H54 (cell line): ENCODE results near the gene TBL3.

ENCODE experiments used
- DNase-seq: peaks from one replicate; pipeline ENCODE4 v3.0.0; 2011; ENCODE audit warnings: low spot score, mixed read lengths; ENCODE audit not compliant: insufficient read length
- FAIRE-seq: peaks from 3 replicates; lab custom pipeline; 2011; peaks lifted over from hg19 to GRCh38; lab: Jason Lieb, UNC
- POLR2A ChIP-seq: IDR thresholded peaks from 2 replicates; pipeline ENCODE4 v1.6.1; 2011; ENCODE audit warnings: low read depth, mild to moderate bottlenecking, low read length

The TBL3 gene

DNA sequence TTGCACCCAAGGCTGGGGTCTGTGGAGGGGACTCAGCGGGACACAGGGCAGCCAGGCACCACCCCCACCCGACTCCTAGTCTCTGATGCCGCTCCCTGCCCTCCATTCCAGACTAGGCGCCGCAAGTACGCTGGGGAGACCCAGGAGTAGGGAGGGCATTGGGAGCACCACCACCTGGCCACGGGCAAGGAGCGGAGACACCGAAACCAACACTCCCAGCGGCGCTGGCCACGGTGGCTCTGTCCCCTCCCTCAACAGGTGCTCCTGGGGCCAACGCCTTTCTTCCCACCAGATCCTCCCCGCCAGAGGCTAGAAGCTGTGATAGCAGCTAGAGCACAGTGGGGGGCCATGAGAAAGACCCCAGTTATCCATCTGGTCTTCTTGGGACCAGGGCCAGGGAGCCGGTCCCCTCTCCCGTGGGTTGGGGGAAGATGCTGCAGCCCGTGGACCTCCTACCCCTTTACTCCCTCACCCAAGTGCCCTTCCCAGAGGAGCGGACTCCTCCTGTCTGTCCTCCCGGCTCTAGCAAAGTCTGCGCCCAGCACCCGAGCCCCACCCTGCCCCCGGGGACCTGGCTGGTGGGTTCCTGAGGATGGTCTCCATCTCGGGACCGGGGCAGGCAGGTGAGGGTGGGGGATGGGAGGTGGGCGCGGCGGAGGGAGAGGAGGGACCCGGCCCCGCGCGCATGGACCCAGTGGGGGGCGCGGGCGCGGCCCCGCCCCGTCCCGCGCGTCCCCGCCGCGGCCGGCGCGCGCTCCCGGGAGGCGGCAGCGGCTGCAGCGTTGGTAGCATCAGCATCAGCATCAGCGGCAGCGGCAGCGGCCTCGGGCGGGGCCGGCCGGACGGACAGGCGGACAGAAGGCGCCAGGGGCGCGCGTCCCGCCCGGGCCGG lies 17.6 kb downstream of the TBL3 start, which contains the start of gene SYNGR3:
Gene SYNGR3, plus strand, starts transcription at position 762 of the 892 bp plus-strand sequence. CDS start 133 bp downstream, outside the sequence.
- DNase-seq (no peak), FAIRE-seq (no peak)
- TF ChIP-seq POLR2A, result 0 out of 2 replicates have a peak, but pooled peaks have one; percentile 21

DNA sequence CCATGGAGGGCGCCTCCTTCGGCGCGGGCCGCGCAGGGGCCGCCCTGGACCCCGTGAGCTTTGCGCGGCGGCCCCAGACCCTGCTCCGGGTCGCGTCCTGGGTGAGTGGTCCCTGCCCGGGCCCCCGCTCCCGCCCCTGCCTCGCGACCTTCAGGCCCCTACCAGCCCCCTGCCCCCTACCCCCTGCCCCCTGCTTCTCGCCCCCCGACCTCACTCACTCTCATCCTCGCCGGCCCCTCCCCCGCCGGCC lies 18.2 kb downstream of the TBL3 start:
- FAIRE-seq (no peak), DNase-seq (no peak)
- no peak for TF ChIP-seq POLR2A

DNA sequence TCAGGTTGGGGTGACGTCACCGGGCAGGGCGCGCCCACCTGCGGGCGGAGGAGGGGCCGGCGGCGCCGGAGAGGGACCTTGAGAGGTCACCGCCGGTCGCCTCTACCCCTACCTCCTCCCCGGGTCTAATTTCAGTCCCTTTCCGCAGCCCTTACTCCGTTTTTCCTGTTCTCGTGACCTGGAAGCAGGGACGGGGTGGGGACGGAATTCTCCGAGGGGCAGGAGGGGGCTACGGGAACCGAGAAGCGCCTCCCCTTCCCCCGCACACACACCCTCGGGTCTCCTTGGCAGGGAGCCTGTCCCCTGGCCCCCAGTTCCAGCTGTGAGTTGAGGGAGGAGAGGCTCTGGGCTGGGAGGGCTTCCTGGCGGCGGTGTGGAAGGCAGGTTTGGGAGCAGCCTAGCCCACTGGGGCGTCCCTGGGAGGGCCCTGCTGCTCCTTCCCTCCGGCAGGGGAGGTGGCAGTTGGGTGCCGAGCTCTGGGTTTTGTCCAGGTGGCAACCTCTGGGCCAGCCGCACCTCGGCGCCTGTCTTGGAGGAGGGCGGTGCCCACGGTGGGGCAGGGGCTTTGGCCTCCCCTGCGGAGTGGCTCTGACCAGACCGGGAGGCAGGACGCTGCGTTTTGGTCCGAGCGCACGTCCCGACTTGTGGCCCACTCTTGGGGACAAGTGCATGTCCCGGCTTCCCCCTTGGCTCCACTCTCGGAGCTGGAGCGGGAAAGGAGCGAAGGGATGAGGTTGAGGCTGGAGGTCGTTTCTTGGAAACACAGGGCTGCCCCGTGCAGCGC lies 18.7 kb downstream of the TBL3 start:
- DNase-seq (no peak), FAIRE-seq (no peak)
- TF ChIP-seq POLR2A, result no peak

DNA sequence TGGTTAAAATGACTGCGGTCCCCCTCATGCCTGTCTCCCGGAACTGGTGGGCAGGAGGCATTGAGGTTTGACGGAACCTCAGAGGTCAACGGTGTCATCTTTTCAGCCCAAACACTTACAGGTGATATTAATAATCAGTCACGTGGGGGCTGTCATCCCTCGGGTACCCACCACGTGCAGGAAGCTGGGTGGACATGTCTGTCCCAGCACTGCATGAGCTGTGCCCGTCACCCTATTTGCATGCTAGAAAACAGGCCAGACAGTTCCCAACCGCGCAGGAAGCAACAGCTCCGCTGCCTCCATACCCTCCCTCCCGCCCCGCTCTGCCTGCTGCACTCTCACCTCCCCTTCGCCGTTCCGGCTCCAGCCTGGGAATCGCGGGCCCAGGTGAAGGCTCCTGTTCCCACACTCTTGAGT lies 19.3 kb downstream of the TBL3 start:
- FAIRE-seq, result no peak
- TF ChIP-seq POLR2A, result no peak
- DNase-seq, result no peak

DNA sequence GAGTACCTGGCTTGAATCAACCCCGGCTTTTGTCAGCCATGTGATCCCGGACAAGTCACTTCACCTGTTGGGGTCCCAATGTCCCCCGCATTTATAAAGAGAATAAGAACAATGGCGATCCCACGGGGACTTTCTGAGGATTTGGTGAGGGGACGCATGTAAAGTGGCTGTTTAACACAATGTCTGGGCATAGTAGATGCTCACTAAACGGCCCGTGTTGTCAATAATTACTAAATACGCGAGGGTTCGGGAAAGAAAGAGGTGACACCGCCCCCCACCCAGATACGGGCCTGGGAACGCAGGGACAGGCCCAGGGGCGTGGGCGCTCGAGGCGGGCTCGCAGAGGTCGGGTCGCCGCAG lies 19.7 kb downstream of the TBL3 start:
- FAIRE-seq, result no peak
- TF ChIP-seq POLR2A, result no peak
- DNase-seq, result no peak

DNA sequence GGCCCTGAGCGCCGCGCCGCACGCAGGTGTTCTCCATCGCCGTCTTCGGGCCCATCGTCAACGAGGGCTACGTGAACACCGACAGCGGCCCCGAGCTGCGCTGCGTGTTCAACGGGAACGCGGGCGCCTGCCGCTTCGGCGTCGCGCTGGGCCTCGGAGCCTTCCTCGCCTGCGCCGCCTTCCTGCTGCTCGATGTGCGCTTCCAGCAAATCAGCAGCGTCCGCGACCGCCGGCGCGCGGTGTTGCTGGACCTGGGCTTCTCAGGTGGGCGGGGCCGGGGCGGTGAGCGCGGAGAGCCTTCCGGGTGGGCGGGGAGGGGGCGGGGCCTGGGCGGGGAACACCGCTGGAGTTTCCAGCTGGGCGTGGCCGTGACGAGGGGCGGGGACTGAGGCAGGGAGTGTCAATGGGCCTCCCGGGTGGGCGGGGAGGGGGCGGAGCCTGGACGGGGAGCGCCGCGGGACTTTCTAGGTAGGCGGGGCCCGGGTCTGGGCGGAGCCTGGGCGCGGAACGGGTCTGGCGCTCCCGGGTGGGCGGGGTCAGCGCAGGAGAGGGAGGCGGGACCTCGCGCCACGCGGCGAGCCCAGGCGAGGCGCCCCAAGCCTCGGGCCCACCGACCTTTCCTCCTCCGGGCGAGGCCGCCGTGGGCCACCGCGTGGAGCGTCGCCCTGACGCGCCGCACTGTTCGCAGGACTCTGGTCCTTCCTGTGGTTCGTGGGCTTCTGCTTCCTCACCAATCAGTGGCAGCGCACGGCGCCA lies 20.3 kb downstream of the TBL3 start:
- TF ChIP-seq POLR2A, result no peak
- FAIRE-seq (no peak), DNase-seq (no peak)

DNA sequence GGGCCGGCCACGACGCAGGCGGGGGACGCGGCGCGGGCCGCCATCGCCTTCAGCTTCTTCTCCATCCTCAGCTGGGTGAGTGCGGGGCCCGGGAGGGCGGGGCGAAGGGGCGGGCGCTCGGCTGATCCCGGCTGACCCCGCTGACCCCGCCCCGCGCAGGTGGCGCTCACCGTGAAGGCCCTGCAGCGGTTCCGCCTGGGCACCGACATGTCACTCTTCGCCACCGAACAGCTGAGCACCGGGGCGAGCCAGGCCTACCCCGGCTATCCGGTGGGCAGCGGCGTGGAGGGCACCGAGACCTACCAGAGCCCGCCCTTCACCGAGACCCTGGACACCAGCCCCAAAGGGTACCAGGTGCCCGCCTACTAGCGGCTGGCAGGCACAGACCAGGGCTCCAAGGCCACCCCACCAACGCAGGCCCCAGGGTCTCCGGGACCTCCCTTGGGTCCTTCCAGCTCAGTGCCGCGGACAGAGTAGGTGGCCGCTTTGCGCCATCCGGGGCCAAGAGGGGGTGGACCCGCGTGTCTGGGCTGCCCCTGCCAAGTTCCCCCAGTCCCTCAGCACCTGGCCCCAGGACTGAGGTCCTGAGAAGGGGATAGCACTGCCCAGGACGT lies 21.0 kb downstream of the TBL3 start:
- FAIRE-seq (no peak), DNase-seq (no peak)
- no peak for TF ChIP-seq POLR2A

DNA sequence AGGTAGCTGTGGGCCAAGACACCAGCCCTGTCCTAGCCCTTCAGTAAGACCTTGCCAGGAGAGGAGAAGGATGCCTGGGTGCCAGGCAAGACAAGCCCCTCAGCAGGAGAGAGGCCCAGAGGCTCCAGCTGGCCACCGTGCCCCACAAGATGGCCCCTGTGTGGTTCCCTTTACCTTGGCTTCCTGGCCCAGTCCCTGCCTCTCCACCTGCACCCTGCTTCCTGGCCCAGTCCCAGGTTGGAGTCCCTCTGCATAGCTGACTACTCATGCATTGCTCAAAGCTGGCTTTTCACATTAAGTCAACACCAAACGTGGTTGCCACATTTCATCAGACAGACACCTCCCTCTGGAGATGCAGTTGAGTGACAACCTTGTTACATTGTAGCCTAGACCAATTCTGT lies 21.9 kb downstream of the TBL3 start:
- DNase-seq (no peak), FAIRE-seq (peak; percentile 23)
- no peak for TF ChIP-seq POLR2A

DNA sequence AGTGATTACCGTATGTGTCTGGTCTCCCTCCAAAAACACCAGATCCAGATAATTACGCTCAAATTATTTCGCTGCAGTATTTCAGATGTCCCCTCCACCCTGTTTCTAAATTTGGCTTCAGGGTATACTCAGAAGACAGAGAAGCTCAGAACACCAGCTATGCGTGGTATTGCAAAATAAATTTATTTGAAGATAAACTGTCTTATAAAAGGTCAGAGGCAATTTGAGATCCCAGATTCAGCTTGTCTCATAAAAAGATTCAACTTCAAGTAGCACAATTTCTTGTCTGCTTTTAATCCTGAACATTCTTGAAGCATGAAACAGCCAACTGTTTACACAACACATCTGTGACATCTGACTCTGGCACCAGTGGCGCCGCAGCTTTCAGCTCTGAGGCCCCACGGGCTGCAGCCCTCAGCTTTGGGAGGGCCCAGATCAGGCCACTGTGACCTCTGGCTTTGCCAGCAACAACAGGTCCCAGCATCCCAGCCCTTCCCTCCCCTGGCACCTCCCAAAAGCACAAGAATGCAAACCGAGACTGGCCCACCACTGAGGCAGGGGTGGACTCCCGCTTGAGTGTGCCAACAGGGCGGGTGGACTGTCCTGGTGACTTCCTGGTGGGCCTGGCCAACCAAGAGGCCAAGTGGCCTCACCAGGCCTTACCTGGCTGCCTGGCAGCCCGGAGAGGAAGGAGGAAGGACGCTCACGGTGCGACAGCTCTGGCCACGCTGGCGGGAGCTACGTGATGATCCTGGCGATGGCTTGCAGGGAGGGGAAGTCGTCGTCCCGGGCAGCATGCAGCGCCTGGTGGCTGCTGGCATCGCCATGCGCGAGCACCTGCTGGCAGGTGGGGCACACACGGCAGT lies 25.9 kb downstream of the TBL3 start:
- no peak for FAIRE-seq

DNA sequence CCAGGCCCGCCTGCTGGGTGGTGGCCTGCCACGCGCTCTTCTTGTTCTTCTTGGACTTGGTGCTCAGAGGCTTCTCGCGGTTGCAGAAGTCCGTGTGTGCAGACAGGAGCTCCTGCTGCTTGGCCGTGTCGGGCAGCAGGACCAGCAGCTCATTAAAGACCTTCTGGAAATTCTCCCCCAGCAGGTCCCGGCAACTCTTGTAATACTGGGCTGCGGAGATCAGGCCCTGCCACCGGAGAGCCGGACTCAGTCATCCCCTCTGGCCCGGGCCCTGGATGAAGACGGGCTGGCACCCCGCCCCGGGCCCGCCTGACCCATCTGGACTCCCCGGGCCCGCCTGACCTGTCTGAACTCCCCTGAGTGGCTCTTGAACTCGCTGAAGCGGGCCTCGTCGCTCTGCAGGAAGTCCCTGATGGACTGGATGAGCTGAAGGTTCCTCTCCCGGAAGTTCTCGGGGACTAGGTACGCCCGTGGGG lies 26.5 kb downstream of the TBL3 start:
- FAIRE-seq (no peak), DNase-seq (no peak)
- TF ChIP-seq POLR2A, result no peak

More for the DNA sequence above, 25.9 kb downstream of the TBL3 start:
- DNase-seq, result no peak
- no peak for TF ChIP-seq POLR2A

DNA sequence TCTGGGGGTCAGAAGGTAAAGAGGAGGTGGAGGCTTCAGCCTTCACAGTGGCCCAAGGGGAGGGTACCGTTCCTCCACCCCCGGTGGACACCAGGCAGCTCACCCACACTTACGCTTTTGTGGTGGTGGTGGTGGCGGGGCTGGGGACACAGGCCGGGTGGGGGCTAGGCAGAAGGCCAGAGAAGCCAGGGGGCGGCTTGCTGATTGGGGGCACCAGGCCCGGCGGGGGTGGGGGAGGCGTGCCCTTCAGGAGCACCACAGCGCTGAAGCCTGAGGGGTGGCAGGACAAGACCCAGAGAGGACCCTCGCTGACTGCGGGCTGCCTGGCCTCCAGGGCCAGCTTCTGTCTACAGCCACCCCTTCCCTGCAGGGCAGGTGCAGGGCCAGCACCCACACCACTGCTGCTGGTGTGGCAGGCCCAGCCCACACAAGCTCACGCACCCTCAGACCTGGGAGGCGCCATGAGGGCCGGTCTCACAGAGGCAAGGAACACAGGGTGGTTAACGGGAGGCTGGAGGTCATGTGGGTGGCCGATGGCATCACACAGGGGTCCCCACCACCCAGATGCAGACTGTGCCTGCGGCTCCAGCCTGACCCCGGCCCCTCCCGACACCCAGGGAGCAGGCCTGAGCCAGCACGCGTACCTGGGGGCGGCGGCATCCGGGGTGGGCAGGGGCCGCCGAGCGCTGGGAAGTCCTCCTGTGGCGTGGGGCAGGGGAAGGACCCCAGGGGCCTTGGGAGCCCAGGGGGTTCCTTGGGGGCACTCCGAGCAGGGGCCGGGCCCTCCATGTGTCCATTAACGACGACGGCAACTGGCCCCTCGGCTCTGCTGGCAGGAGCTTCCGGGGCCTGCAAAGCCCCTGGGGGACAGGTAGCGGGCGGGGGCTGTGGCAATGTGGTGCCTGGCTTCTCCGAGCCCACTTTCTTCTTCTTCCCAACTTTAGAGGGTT lies 27.3 kb downstream of the TBL3 start:
- TF ChIP-seq POLR2A, result no peak
- no peak for FAIRE-seq
- DNase-seq, result no peak
